Heart left ventricle (tissue), 16 donors: ENCODE measurements around the gene ADGRL3. TPM values are rescaled to one million over a fixed set of nuclear protein-coding genes. Genes with fewer than 3 reads are reported as not detected.
A peak's percentile ranks its signal among the peaks of the same experiment; 100 is the strongest.

Source experiments
- ATAC-seq, 4 donors: fragments of 200-7000 bp; cut with Tn5 transposase; one replicate each; pipeline ENCODE4 v1.9.1; 2020 to 2022; ENCODE audit warnings: moderate library complexity in 4 of 4, mild to moderate bottlenecking in 3 of 4, moderate number of reproducible peaks in 1 of 4
- DNase-seq, 5 donors: peaks; one replicate each; pipeline ENCODE4 v3.0.0-alpha.2; 2020
- H3K27ac ChIP-seq, 12 donors: fragments of 200-600 bp; sonication (generic) in 4 of 12; one replicate each; pipeline versions ENCODE4 v1.5.0 to v1.8.0; 2016 to 2022; ENCODE audit warnings: mild to moderate bottlenecking in 2 of 12
- H3K27me3 ChIP-seq, 9 donors: fragments of 200-600 bp; sonication (generic) in 2 of 9; one replicate each; pipeline versions ENCODE4 v1.5.1 to v1.8.0; 2016 to 2022; ENCODE audit warnings: mild to moderate bottlenecking in 3 of 9
- H3K36me3 ChIP-seq, 9 donors: fragments of 200-600 bp; sonication (generic) in 2 of 9; one replicate each; pipeline versions ENCODE4 v1.5.0 to v1.8.0; 2018 to 2022; ENCODE audit warnings: mild to moderate bottlenecking in 2 of 9
- H3K4me1 ChIP-seq, 12 donors: fragments of 200-600 bp; sonication (generic) in 4 of 12; one replicate each; pipeline versions ENCODE4 v1.5.0 to v1.8.0; 2016 to 2022; ENCODE audit warnings: mild to moderate bottlenecking in 3 of 12
- H3K4me3 ChIP-seq, 12 donors: fragments of 200-600 bp; sonication (generic) in 4 of 12; one replicate each; pipeline versions ENCODE4 v1.5.0 to v1.8.0; 2017 to 2022; ENCODE audit warnings: mild to moderate bottlenecking in 9 of 12, moderate library complexity in 4 of 12
- H3K9me3 ChIP-seq, 12 donors: fragments of 200-600 bp; sonication (generic) in 4 of 12; one replicate each; pipeline versions ENCODE4 v1.5.0 to v1.8.0; 2016 to 2022; ENCODE audit warnings: mild to moderate bottlenecking in 1 of 12
- CTCF ChIP-seq, 12 donors: fragments of 200-600 bp; sonication (generic) in 4 of 12; IDR thresholded peaks; one replicate each; pipeline versions ENCODE4 v1.5.0 to v1.8.0; 2018 to 2022; ENCODE audit warnings: antibody characterized with exemption in 12 of 12, mild to moderate bottlenecking in 5 of 12
- POLR2A ChIP-seq, 2 donors: fragments of 450-650 bp; IDR thresholded peaks; one replicate each; pipeline ENCODE4 v1.6.1; 2017; ENCODE audit warnings: antibody characterized with exemption in 2 of 2, mild to moderate bottlenecking in 2 of 2, moderate library complexity in 2 of 2
- WGBS, 4 donors: extraction: QIAGEN DNeasy Blood & Tissue Kit in 2 of 4; methylation state at CpG; one replicate each; pipeline versions ENCODE4 v1.1.5 to v1.1.7; 2013 to 2018; 5-methylcytosine and 5-hydroxymethylcytosine counted together
- intact Hi-C, 10 donors: fragments of 100-400 bp; cut with DNase I; formaldehyde crosslinking; loops; one replicate each; pipeline versions ENCODE4 v1.11.1 to v1.14.2; 2022
- polyA plus RNA-seq, 2 donors: library from polyadenylated mRNA; stranded (reverse); fragments of 200-250 nt; gene quantifications; one replicate each; pipeline ENCODE4 v1.2.3, GENCODE V29; 2013
- total RNA-seq, 9 donors: library from RNA; depleted of rRNA in 2 of 9; stranded (reverse); fragments of >200 nt in 2 of 9; fragmentation: NEBNext Ultra II Directional in 3 of 9; extraction: Animal tissue kit (Norgen Biotek cat#: 25700) in 3 of 9; gene quantifications; one replicate each; pipeline versions ENCODE4 v1.1.0 to v1.2.4, GENCODE V29; 2016 to 2023
- donor health status: ischemic (EF 13 %, LVEDD 7.1; RV severe dilation, severe dysfunction).
- donor health status: healthy with polysubstance abuse.
- donor health status: DM: no; HTN: yes; CAD: no.
- donor health status: DM: no; HTN: no; CAD: no.
- donor health status: ischemic (EF 25% LVEDD 6.9; RV normal size, moderate dysfunction).
- donor health status: ischemic (EF 25% LVEDD 5.7; RV mildly dilated, moderate dysfunction).
- donor health status: healthy.
- donor health status: DM: yes; HTN: yes; CAD: no.
- donor health status: ischemic (EF 35%, LVEDD 5.7; RV mildly dilated, moderate dysfunction).
- donor health status: nonischemic (EF 11% LVEDD 7.7; RV severe dilation, severe dysfunction).
- donor health status: DM: yes; HTN: yes; CAD: no.
- donor health status: PGD.
- donor health status: ischemic (EF 29% LVEDD 5.4; RV normal size, mild dysfunction).
- donor health status: nonischemic (EF 23%, LVEDD 6.1; RV moderate dilation, normal function).

ADGRL3 gene
- total and polyA plus RNA-seq, 11 donors: 0.84 to 24.4 (median 7.6) TPM

- whole genome bisulfite sequencing, 4 donors: 89 to 98% (median 92%) methylated on average over 6 to 7 of the region's 7 CpGs
- H3K4me1 ChIP-seq: no peaks in the 10 kb centered on the region
- DNase-seq (no peak), ATAC-seq (peak in 1 of 4 donors; percentile 20)
- peaks cover 0 to 11% (median 0%) of the 10 kb centered on the region in 12 donors for H3K9me3 ChIP-seq
- intact Hi-C loops: no loop called here
- TF ChIP-seq POLR2A (IDR thresholded peaks at IDR 0.05) (no peak), CTCF (IDR thresholded peaks at IDR 0.05) (no peak)
- no peak overlapping the region for H3K4me3 ChIP-seq
- H3K27ac ChIP-seq: no peak overlapping the region
- H3K27me3 ChIP-seq: no peaks in the 10 kb centered on the region
- no peaks in the 10 kb centered on the region for H3K36me3 ChIP-seq
Measured at GRCh38 chr4:61661960-61662359, 461.8 kb downstream of the ADGRL3 start.

- no peak overlapping the region for H3K4me3 ChIP-seq
- no peak overlapping the region for H3K27ac ChIP-seq
- 85 to 96% (median 94%) methylated on average over 5 of the region's 5 CpGs for WGBS, 4 donors
- peaks cover 0 to 11% (median 0%) of the 10 kb centered on the region in 12 donors for H3K9me3 ChIP-seq
- no peaks in the 10 kb centered on the region for H3K27me3 ChIP-seq
- intact Hi-C loops: no loop called here
- ATAC-seq (peak in 1 of 4 donors; percentile 20), DNase-seq (peak in 1 of 5 donors; percentile 24)
- H3K36me3 ChIP-seq: no peaks in the 10 kb centered on the region
- no peak for TF ChIP-seq CTCF (IDR thresholded peaks at IDR 0.05)
- TF ChIP-seq POLR2A (IDR thresholded peaks at IDR 0.05): no peak
- no peaks in the 10 kb centered on the region for H3K4me1 ChIP-seq
Measured at GRCh38 chr4:61662362-61662761, 462.2 kb downstream of the ADGRL3 start.

- ATAC-seq (no peak), DNase-seq (peak in 1 of 5 donors; percentile 16)
- no peak overlapping the region for H3K27ac ChIP-seq
- intact Hi-C loops: no loop called here
- no peak overlapping the region for H3K4me3 ChIP-seq
- no peak for TF ChIP-seq CTCF (IDR thresholded peaks at IDR 0.05)
- H3K36me3 ChIP-seq: no peaks in the 10 kb centered on the region
- 89 to 93% (median 89%) methylated on average over 8 of the region's 8 CpGs for WGBS, 4 donors
- H3K4me1 ChIP-seq: no peaks in the 10 kb centered on the region
- H3K27me3 ChIP-seq: no peaks in the 10 kb centered on the region
- peaks cover 0 to 11% (median under 1%) of the 10 kb centered on the region in 12 donors for H3K9me3 ChIP-seq
Measured at GRCh38 chr4:61663310-61663709, 463.2 kb downstream of the ADGRL3 start.

GRCh38 chr4:61665649-61666048 is 465.5 kb downstream of the ADGRL3 start:
- ATAC-seq: no peak
- intact Hi-C loops: no loop called here
- no peak for TF ChIP-seq CTCF (IDR thresholded peaks at IDR 0.05)
- TF ChIP-seq POLR2A (IDR thresholded peaks at IDR 0.05): no peak
- H3K9me3 ChIP-seq: peaks cover 0 to 23% (median 9%) of the 10 kb centered on the region in 12 donors
- H3K4me3 ChIP-seq: no peak overlapping the region
- DNase-seq: no peak
- H3K4me1 ChIP-seq: no peaks in the 10 kb centered on the region
- H3K36me3 ChIP-seq: no peaks in the 10 kb centered on the region
- H3K27ac ChIP-seq: no peak overlapping the region
- H3K27me3 ChIP-seq: no peaks in the 10 kb centered on the region
